Stomach (tissue), 4 donors: ENCODE results near the gene DRGX.

Experiments used
- POLR2A ChIP-seq, 4 donors: fragments of 450-650 bp; IDR thresholded peaks; one replicate each; pipeline ENCODE4 v1.6.1; 2016; ENCODE audit warnings: antibody characterized with exemption in 4 of 4, control low read depth in 2 of 4, mild to moderate bottlenecking in 1 of 4, moderate library complexity in 1 of 4
- POLR2AphosphoS5 ChIP-seq, 3 donors: sonication (generic); formaldehyde crosslinking; IDR thresholded peaks; one replicate each; pipeline ENCODE4 v1.6.1; 2016; ENCODE audit warnings: antibody characterized with exemption in 3 of 3

DNA sequence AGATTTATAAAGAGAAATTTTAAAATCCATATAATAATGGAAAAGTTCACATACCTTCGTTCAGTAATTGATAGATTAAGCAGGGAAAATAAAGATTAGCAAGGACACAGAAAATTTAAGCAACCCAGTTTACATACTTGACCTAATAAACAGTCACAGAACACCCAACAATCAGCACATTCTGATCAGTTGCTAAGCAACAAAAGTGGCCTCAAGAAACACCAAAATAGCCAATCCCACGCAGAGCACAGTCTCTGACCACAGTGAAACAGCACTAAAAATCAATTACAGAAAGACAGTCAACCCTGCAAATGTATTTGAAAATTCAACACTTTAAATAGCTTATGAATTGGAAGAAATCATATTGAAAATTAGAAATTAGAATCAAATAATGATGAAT lies 39.3 kb upstream of the DRGX start:
- TF ChIP-seq POLR2AphosphoS5 (IDR thresholded peaks at IDR 0.05) (no peak), POLR2A (IDR thresholded peaks at IDR 0.05) (no peak)
